DOHH2 (cell line): ENCODE measurements around the gene COL23A1.

Experiments used
- CTCF ChIP-seq: fragments of 200-600 bp; sonication (generic); IDR thresholded peaks from one replicate; pipeline ENCODE4 v1.5.1; 2014; ENCODE audit warnings: antibody characterized with exemption, mild to moderate bottlenecking, low read depth, low read length; ENCODE audit not compliant: poor library complexity, severe bottlenecking
- EZH2phosphoT487 ChIP-seq: fragments of 200-600 bp; sonication (generic); IDR thresholded peaks from 2 replicates; pipeline ENCODE4 v1.6.1; 2017; ENCODE audit warnings: borderline replicate concordance, mild to moderate bottlenecking, antibody characterized with exemption, low read length, moderate library complexity, mixed read lengths

DNA sequence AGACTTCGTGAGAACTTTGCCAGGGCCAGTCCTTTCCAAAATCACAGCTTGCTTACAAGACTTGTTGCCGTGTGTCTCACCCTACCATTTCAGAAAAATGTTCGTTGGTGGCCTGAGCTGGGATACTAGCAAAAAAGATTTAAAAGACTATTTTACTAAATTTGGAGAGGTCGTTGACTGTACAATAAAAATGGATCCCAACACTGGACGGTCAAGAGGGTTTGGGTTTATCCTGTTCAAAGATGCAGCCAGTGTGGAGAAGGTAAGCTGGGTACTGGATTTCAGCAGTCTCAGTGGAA is 384.5 kb downstream of the COL23A1 start:
- TF ChIP-seq CTCF: no peak
- no peak for TF ChIP-seq EZH2phosphoT487
